NB4 (cell line): ENCODE data around the gene NAA10.

ENCODE experiments used
- CTCF ChIP-seq: IDR thresholded peaks from one replicate; pipeline ENCODE4 v1.5.1; 2012; ENCODE audit warnings: low read depth, low read length
- POLR2A ChIP-seq: IDR thresholded peaks from 2 replicates; pipeline ENCODE4 v1.6.1; 2011; ENCODE audit warnings: mild to moderate bottlenecking; ENCODE audit not compliant: insufficient read length; ENCODE audit errors: extremely low read depth

- TF ChIP-seq POLR2A (no peak), CTCF (no peak)
Measured at GRCh38 chrX:153941336-153942252, 6.8 kb upstream of the NAA10 start.
